CD4-positive, alpha-beta T cell treated with Interferon alpha-2 for 1 hour (primary cell): ENCODE measurements around the gene RC3H1.
"Not testable (repeated sequence)": the region's sequence is repeated elsewhere in the genome, so short reads cannot be mapped to it uniquely, and the experiment has no call there.

Experiments used
- DNase-seq, 2 donors: peaks; one replicate each; pipeline ENCODE4 v3.0.0-alpha.2; 2020 to 2022

Gene RC3H1

DNA sequence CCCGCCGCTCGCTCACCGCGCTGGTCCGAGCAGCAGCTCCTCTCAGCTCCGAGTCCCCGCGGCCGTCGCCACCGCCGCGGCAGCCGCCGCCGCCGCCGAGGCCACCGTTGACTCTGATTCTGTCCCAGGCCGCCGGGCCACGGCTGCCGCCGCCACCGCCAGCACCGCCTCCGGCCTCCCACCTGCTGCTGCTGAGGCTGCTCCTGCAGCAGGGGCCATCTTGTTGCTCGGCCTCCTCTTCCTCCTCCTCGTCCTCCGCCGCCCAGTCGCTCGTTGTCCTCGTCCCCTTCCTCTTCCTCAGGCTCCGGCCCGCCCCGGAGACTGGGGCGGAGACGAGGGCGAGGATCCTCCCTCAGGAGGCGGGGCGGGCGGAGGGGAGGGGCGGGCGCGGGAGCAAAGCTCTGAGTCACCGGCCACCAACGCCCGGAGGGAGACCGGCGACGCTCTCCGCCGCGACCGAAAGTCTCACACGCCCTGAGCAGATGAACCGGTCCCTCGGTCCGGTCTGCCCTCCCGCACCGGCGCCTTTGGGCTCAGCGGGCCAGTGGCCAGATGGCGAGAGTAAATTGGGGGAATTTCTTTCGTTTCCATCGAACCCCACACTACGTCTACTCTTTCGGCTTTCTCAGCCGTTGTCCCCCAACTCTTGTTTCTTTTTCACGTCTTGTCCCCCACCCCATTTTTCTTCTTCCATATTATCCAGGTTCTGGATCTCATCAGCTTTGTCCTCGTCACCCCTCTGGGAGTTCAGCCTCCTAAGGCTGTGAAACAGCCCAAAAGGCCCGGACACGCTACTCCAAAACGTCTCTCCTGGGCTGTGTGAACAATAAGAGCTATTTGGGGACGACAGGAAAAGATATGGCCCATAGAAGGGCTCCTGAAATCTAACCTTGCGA, at the start of gene RC3H1:
Gene RC3H1 (minus strand): TSS at position 278 of the 896 bp plus-strand sequence. CDS start 29,372 bp downstream, outside the sequence.
- DNase-seq = peak; percentile 89 to 92

- no peak for DNase-seq
Measured at GRCh38 chr1:174070614-174071013, 48.5 kb upstream of the RC3H1 start.

DNA sequence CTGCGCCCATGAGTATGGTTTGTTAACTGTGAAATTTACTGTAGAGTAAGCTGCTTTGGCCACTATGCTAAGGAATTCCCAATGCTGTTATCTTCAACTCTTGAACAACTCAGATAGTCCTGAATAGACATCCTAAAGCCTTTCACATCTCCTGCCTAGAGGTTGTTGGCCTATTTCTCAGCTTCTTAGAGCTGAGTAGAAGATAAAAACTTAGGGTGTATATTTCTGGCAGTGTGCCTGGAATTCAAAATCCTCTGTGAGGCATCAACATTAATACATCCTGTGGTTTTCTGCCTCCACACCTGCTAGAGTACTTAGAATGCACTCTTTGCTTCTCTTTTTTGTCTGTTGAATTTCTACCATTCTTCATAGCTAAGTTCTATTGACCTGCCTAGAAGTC, 45.8 kb upstream of the RC3H1 start:
- DNase-seq = peak in 1 of 2 donors; percentile 18

DNA sequence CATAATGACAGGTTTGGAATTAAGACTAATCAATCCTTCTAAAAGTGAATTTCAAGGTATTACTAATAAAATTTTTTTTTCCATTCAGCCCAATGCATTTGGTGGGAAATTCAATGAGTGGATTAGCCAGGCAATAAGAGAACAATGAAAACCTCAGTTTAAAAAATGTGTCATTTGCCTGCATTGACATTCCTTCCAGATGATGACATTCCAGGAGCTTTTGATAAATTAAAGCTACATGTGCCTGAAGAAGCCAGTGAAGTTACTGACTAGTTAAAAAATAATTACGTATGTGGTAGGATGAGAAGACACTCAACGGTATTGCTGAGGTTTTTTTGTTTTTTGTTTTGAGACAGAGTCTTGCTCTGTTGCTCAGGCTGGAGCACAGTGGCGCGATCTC, 37.9 kb upstream of the RC3H1 start:
- DNase-seq = no peak

GRCh38 chr1:174058624-174059023, 36.5 kb upstream of the RC3H1 start:
- DNase-seq = no peak

- not testable (repeated sequence) for DNase-seq
Measured at GRCh38 chr1:174056609-174057008, 34.5 kb upstream of the RC3H1 start.

DNA sequence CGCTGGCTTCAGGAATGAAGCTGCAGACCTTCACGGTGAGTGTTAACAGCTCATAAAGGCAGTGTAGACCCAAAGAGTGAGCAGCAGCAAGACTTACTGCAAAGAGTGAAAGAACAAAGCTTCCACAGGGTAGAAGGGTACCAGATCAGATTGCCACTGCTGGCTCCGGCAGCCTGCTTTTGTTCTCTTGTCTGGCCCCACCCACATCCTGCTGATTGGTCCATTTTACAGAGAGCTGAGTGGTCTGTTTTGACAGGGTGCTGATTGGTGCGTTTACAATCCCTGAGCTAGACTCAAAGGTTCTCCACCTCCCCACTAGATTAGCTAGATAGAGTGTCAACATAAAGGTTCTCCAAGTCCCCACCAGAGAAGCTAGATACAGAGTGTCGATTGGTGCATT, 33.6 kb upstream of the RC3H1 start:
- not testable (repeated sequence) for DNase-seq

GRCh38 chr1:174053826-174054225, 31.7 kb upstream of the RC3H1 start:
- DNase-seq = no peak

DNA sequence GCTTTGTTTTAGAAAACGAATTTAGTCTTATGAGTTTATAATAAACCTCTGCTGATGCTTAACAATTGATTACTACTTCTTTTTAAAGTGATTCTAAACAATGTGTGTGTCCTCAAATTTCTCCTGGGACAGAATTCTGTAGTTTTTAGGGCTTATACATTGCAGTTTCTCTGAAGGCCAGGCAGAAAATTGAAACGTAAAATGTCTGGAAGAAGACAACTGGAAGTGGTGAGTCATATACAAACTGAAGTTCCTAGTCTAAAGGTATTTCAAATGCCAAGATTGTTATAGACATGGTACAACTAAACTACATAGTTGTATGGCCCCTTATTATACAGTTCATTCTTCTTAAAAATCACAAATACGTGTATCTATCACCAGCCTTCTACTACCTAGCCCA, 30.5 kb upstream of the RC3H1 start:
- no peak for DNase-seq

- no peak for DNase-seq
Measured at GRCh38 chr1:174051956-174052355, 29.8 kb upstream of the RC3H1 start.

DNA sequence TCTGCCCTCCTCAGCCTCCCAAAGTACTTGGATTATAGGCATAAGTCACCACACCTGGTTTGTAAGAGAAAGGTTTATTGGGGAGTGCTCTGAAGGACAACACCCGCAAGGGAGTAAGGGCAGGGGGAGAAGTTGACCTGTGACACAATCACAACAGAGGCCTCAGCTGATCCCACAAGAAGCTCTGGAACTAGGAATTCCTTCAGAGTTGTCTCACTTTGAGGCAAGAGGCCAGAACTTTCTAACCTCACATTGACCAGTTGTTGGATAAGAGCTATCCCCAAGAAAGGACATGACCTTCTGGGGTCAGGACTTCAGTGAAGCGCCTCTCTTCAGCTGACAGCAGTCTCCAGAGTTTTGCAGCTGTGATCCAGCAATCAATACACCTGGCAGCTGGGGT, 27.4 kb upstream of the RC3H1 start:
- no peak for DNase-seq

- DNase-seq = no peak
Measured at GRCh38 chr1:174044418-174045222, 22.5 kb upstream of the RC3H1 start.

DNA sequence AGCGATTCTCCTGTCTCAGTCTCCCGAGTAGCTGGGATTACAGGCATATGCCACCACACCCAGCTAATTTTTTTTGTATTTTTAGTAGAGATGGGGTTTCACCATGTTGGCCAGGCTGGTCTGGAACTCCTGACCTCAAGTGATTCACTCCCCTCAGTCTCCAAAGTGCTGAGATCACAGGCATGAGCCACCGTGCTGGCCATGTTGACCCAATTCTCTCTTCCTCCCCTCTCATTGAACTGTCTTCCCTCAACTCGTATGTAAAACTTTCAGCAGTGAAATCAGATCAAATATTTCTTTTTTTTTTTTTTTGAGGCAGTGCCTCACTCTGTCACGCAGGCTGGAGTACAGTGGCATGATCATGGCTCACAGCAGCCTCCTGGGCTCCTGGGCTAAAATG, 20.4 kb upstream of the RC3H1 start:
- DNase-seq = not testable (repeated sequence)

DNA sequence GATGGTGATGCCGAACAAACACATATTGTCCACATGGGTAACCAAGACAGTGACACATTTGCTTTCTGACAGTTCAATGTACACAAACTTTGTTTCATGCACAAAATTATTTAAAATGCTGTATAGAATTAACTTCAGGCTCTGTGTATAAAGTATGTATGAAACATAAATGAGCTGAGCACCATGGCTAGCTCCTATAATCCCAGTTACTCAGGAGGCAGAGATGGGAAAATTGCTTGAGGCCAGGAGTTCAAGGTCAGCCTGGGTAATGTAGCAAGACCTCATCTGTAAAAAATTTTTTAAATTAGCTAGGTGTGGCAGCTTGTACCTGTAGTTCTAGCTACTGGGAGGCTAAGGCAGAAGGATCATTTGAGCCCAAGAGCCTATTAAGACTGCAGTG, 19.2 kb upstream of the RC3H1 start:
- no peak for DNase-seq

DNA sequence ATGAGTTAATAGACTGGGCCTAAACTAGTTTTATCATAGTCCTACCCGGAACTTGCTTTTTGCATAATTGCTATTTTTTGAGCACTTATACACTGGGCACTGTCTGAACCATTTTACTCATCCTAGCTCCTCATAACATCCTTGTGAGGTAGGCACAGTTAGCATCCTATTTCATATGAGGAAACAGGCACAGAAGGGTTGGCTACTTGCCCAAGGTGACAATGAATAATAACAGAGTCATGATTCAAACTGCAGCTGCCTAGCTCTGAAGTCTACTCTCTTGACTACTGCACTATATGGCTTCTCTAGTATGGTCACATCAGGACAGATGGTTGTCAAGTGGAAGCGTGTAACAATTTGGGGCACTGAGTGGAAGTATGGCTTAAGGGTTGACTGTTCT, 18.2 kb upstream of the RC3H1 start:
- no peak for DNase-seq

DNA sequence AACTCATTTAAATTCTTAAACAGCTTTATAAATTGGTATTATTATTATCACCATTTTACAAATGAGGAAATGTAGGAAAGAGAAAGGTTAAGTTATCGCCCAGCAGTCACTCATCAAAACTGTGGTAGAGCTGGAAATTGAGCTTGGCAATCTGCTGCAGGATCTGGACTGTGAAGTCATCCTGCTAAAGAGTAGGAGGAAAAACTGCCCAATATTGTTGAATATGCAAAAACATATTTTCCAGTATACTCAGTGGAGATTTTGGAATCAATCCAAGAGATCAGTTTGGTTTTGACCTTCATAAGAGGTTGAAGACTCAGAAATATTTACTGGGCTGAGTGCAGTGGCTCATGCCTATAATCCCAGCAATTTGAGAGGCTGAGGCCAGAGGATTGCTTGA, 16.9 kb upstream of the RC3H1 start:
- DNase-seq = no peak

DNA sequence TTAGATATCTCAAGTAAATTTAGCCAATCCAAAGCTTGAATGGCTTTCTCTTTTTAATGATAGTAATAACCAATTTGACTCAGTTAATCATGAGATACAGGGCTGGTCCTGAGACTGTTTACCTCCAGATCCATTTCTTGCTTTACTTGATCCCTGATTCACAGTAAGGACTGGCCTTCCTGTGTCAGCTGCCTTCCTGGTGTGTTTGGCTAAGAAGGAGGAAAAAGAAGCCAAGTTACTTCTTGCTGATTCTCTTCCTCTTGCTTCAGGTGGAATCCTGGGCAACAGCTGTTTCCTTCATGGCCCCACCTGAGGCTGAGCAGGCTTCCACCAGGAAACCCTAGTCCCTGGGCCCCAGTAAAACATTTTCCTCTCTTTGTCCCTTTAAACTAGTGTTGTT, 14.6 kb upstream of the RC3H1 start:
- no peak for DNase-seq

DNA sequence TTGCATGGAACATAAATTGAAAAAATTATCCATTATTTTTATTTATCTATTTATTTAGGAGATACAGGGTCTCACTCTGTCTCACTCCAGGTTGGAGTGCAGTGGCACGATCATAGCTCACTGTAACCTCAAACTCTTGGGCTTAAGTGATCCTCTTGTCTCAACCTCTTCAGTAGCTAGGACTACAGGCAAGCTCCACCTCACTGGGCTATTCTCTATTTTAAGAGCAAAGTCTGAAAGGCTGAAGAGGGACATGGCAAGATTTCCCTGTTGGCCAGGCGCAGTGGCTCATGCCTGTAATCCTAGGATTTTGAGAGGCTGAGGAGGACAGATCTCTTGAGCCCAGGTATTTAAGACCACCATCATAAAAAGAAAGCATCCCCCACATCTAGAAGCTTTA, 14.0 kb upstream of the RC3H1 start:
- DNase-seq = no peak

DNA sequence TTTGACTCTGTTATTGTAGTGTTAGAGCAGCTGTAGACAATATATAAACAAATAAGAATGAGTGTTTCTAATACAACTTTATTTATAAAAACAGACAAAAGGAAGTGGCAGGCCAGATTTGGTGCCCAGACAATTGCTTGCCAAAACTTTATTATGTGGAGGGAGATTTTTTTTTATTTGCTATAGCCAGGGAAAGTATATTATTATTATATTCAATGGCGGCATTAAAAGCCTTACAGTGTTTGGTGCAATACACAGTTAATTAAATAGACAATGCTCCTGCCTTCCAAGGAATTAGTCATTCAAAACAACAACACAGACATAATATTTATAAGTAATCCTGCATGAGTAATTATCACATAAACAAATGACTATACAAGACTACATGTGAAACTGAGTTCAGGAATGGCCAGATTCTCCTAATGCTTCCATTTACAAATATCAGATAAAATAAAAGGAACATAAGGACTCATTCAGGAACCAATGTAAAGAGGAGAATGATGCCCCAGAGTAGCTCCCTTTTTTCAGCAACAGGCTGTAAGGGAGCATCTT, 10.6 kb upstream of the RC3H1 start:
- DNase-seq = no peak

DNA sequence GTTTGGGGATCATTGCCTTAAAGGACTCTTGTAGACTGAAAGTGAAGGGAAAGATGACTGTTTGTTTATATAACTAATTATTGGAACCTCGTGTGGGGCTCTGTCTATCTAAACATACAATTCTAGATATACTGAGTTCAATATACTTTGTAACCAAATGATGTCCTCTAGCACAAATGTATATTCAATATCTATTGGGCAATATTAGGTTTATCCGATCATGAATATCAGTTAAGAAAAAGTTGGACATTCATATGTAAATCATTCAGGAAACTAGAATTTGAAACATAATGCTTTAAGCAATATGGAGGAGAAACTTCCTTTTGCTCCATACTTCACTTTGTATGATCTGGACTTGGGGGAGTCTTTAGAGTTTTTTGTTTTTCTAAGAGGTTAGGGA, 8.9 kb upstream of the RC3H1 start:
- no peak for DNase-seq

- DNase-seq = no peak
Measured at GRCh38 chr1:174028495-174028894, 6.3 kb upstream of the RC3H1 start.

- DNase-seq = peak; percentile 11 to 15
Measured at GRCh38 chr1:174023440-174023839, 1.3 kb upstream of the RC3H1 start.

DNA sequence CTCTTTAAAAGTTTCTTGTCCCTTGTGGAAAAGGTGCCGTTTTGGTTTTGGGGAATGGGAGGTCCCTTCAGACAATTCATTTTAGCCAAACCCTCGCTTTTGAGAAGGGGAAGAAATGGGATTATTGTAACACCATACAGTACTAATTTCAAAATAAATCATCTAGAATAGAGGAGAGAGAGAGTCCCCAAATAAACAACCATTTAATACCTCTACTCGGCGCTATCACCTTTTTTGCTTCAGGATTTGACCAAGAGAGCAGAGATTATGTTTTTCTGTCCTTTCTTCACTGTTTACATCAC, 770 bp upstream of the RC3H1 start:
- no peak for DNase-seq

DNA sequence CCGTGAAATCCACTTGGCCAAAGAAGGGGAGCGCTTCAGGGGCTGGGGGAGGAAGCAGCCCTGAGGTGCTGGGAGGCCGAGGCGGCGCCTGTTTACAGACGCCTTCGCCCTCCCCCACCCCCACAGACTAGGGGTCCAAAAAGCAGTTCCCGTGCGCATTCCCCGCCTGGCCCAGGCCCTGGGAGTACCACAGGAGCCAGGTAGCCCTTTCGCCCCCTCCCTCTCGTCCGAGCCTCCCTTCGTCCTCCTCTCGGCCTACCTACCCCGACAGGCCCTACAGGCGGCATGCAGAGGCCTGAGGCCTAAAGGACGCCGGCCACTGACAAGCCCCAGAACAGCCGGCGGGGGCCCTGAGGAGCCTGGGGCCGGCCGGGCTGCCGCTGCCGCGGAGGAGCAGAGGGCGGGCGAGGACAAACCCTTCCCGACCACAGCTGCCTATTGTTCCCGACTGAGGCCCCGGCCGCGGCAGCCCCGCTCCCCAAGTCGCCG, 522 bp downstream of the RC3H1 start:
- DNase-seq = peak; percentile 9 to 38
